ENCODE results near the gene CLEC20A.

Gene CLEC20A

GRCh38 chr1:178464566-178464965, 32.2 kb downstream of the CLEC20A start:
- H3K4me3 ChIP-seq (ENCODE audit: low read depth, low read length) = no peak overlapping the region
- DNase-seq (ENCODE audit: low read depth) = no peak
- TF ChIP-seq CTCF (conservative IDR thresholded peaks at IDR 0.05; ENCODE audit: low read depth, low read length) = no peak

GRCh38 chr1:178464141-178464540, 32.6 kb downstream of the CLEC20A start:
- TF ChIP-seq CTCF (conservative IDR thresholded peaks at IDR 0.05; ENCODE audit: low read depth, low read length) = no peak
- no peak for DNase-seq (ENCODE audit: low read depth)
- no peak overlapping the region for H3K4me3 ChIP-seq (ENCODE audit: low read depth, low read length)

- H3K4me3 ChIP-seq (ENCODE audit: low read depth, low read length) = no peak overlapping the region
- peak; percentile 44 for DNase-seq (ENCODE audit: low read depth)
- TF ChIP-seq CTCF (conservative IDR thresholded peaks at IDR 0.05; ENCODE audit: low read depth, low read length) = no peak
Observed at GRCh38 chr1:178461701-178462100, 35.1 kb downstream of the CLEC20A start.

GRCh38 chr1:178461104-178461503, 35.7 kb downstream of the CLEC20A start:
- no peak for DNase-seq (ENCODE audit: low read depth)
- no peak for TF ChIP-seq CTCF (conservative IDR thresholded peaks at IDR 0.05; ENCODE audit: low read depth, low read length)
- no peak overlapping the region for H3K4me3 ChIP-seq (ENCODE audit: low read depth, low read length)

- H3K4me3 ChIP-seq (ENCODE audit: low read depth, low read length) = no peak overlapping the region
- DNase-seq (ENCODE audit: low read depth) = no peak
- TF ChIP-seq CTCF (conservative IDR thresholded peaks at IDR 0.05; ENCODE audit: low read depth, low read length) = no peak
Observed at GRCh38 chr1:178458203-178458602, 38.6 kb downstream of the CLEC20A start.

- TF ChIP-seq CTCF (conservative IDR thresholded peaks at IDR 0.05; ENCODE audit: low read depth, low read length) = no peak
- no peak for DNase-seq (ENCODE audit: low read depth)
Observed at GRCh38 chr1:178457651-178458050, 39.1 kb downstream of the CLEC20A start.

GRCh38 chr1:178456472-178456871, 40.3 kb downstream of the CLEC20A start:
- no peak for DNase-seq (ENCODE audit: low read depth)
- H3K4me3 ChIP-seq (ENCODE audit: low read depth, low read length) = no peak overlapping the region
- no peak for TF ChIP-seq CTCF (conservative IDR thresholded peaks at IDR 0.05; ENCODE audit: low read depth, low read length)

More at GRCh38 chr1:178457651-178458050, 39.1 kb downstream of the CLEC20A start:
- no peak overlapping the region for H3K4me3 ChIP-seq (ENCODE audit: low read depth, low read length)
